HepG2 (cell line): ENCODE results near the gene PACS2. TPM values are rescaled to one million over a fixed set of nuclear protein-coding genes. Genes with fewer than 3 reads are reported as not detected.
A peak's percentile ranks its signal among the peaks of the same experiment; 100 is the strongest.

Experiments
- ATAC-seq: fragments of 200-7000 bp; cut with Tn5 transposase; 3 replicates; pipeline ENCODE4 v1.9.1; 2020; ENCODE audit warnings: mild to moderate bottlenecking, moderate library complexity
- BruUV-seq: library from RNA; stranded (reverse); fragments of 400-500 nt; replicated peaks from 2 replicates; lab custom pipeline; 2021; lab: Mats Ljungman, UMichigan
- CTCF ChIA-PET: fragments of 300-600 bp; formaldehyde crosslinking; extraction: SDS; loops from one replicate; lab custom pipeline; 2021; ENCODE audit warnings: low total read pairs, inconsistent platforms, low intra/inter-chr PET ratio; lab: Yijun Ruan, JAX
- POLR2A ChIA-PET: fragments of 350-600 bp; sonication (Branson Sonifier 250); formaldehyde crosslinking; loops from one replicate; lab custom pipeline; 2020; ENCODE audit warnings: antibody characterized with exemption, inconsistent platforms; lab: Yijun Ruan, JAX
- DNase-seq: peaks from one replicate; pipeline ENCODE4 v3.0.0-alpha.2; 2015; ENCODE audit warnings: low spot score
- FAIRE-seq: peaks from 3 replicates; lab custom pipeline; 2011; peaks lifted over from hg19 to GRCh38; lab: Jason Lieb, UNC
- H2AFZ ChIP-seq: one replicate; pipeline ENCODE4 v1.6.1; 2011; ENCODE audit warnings: low read length, inconsistent platforms
- H3K27ac ChIP-seq: fragments of 300-600 bp; 3 replicates; pipeline ENCODE4 v1.8.0; 2011; ENCODE audit warnings: mixed run types, mild to moderate bottlenecking, mixed read lengths, low read length, inconsistent platforms; ENCODE audit not compliant: insufficient read depth; ENCODE audit errors: extremely low read length
- H3K27me3 ChIP-seq, 2 experiments: fragments of 200-600 bp in 1 of 2; 2 replicates in 1 of 2; 3 replicates in 1 of 2; pipeline versions ENCODE4 v1.6.0 to v1.8.0; 2011; ENCODE audit warnings: low read length in 2 of 2, mild to moderate bottlenecking in 2 of 2, moderate library complexity in 2 of 2, inconsistent platforms in 1 of 2; ENCODE audit not compliant: insufficient read depth in 2 of 2, control insufficient read depth in 1 of 2
- H3K36me3 ChIP-seq, 2 experiments: fragments of 200-600 bp in 1 of 2; replicated peaks in 1 of 2; 2 replicates in 1 of 2; 3 replicates in 1 of 2; pipeline versions ENCODE4 v1.5.1 to v1.8.0; 2011; ENCODE audit warnings: low read length in 2 of 2, inconsistent platforms in 1 of 2; ENCODE audit not compliant: insufficient read depth in 2 of 2, control insufficient read depth in 1 of 2
- H3K4me1 ChIP-seq: 2 replicates; pipeline ENCODE4 v1.5.1; 2012; ENCODE audit warnings: low read length, inconsistent platforms; ENCODE audit not compliant: insufficient read depth
- H3K4me2 ChIP-seq: 2 replicates; pipeline ENCODE4 v1.6.0; 2011; ENCODE audit warnings: low read depth, low read length, inconsistent platforms
- H3K4me3 ChIP-seq, 3 experiments: fragments of 200-600 bp in 1 of 3; sonication (generic), shearing (Covaris generic) in 1 of 3; replicated peaks in 1 of 3; 2 replicates each; pipeline ENCODE4 v1.5.1; 2011 to 2016; ENCODE audit warnings: low read length in 3 of 3, inconsistent platforms in 2 of 3, low read depth in 2 of 3, mild to moderate bottlenecking in 2 of 3, control low read depth in 1 of 3, mixed read lengths in 1 of 3; ENCODE audit not compliant: insufficient read depth in 1 of 3
- H3K79me2 ChIP-seq: one replicate; pipeline ENCODE4 v1.6.1; 2011; ENCODE audit warnings: low read length, inconsistent platforms; ENCODE audit not compliant: insufficient read depth
- H3K9ac ChIP-seq: 2 replicates; pipeline ENCODE4 v1.6.0; 2011; ENCODE audit warnings: mild to moderate bottlenecking, low read depth, low read length, inconsistent platforms; ENCODE audit not compliant: insufficient read depth
- H3K9me3 ChIP-seq: 2 replicates; pipeline ENCODE4 v1.5.1; 2012; ENCODE audit warnings: mild to moderate bottlenecking, low read length
- H4K20me1 ChIP-seq: 2 replicates; pipeline ENCODE4 v1.6.0; 2011; ENCODE audit warnings: inconsistent platforms, mild to moderate bottlenecking, low read length, moderate library complexity; ENCODE audit not compliant: insufficient read depth
- CREM ChIP-seq, 2 experiments: sonication (generic) in 1 of 2; formaldehyde crosslinking in 1 of 2; IDR thresholded peaks; 2 replicates each; pipeline versions ENCODE4 v1.4.0 to v1.6.1; 2016 to 2020; ENCODE audit warnings: antibody characterized with exemption in 1 of 2, mild to moderate bottlenecking in 1 of 2, missing genetic modification reagents in 1 of 2
- FOXC1 ChIP-seq: sonication (generic); formaldehyde crosslinking; IDR thresholded peaks from 2 replicates; pipeline ENCODE4 v1.8.0; 2022; ENCODE audit warnings: mild to moderate bottlenecking, missing genetic modification reagents, borderline replicate concordance
- FOXK2 ChIP-seq: fragments of 450-650 bp; IDR thresholded peaks from 2 replicates; pipeline ENCODE4 v1.6.1; 2016
- GTF2F1 ChIP-seq: fragments of 150-350 bp; IDR thresholded peaks from 2 replicates; pipeline ENCODE4 v1.6.1; 2014; ENCODE audit warnings: low read length
- MAFK ChIP-seq, 2 experiments: IDR thresholded peaks in 1 of 2; conservative IDR thresholded peaks in 1 of 2; 2 replicates each; pipeline ENCODE4 v1.6.1; 2011; ENCODE audit warnings: improper control_type of control experiment in 2 of 2, low read length in 2 of 2
- MAZ ChIP-seq, 2 experiments: sonication (generic) in 1 of 2; formaldehyde crosslinking in 1 of 2; IDR thresholded peaks; 2 replicates each; pipeline versions ENCODE4 v1.5.0 to v1.6.1; 2012 to 2020; ENCODE audit warnings: low read depth in 2 of 2, mild to moderate bottlenecking in 2 of 2, borderline replicate concordance in 1 of 2, improper control_type of control experiment in 1 of 2, low read length in 1 of 2, missing genetic modification reagents in 1 of 2, moderate library complexity in 1 of 2
- NFIB ChIP-seq: sonication (generic); formaldehyde crosslinking; IDR thresholded peaks from 2 replicates; pipeline ENCODE4 v1.9.0; 2021; ENCODE audit warnings: missing genetic modification reagents, mild to moderate bottlenecking, borderline replicate concordance
- RBAK ChIP-seq: sonication (generic); formaldehyde crosslinking; IDR thresholded peaks from 2 replicates; pipeline ENCODE4 v1.5.1; 2020; ENCODE audit warnings: mild to moderate bottlenecking, missing genetic modification reagents
- TBP ChIP-seq: sonication (generic); formaldehyde crosslinking; IDR thresholded peaks from 2 replicates; pipeline ENCODE4 v1.5.0; 2020; ENCODE audit warnings: missing genetic modification reagents
- ZNF17 ChIP-seq: sonication (generic); formaldehyde crosslinking; IDR thresholded peaks from 2 replicates; pipeline ENCODE4 v1.5.0; 2020; ENCODE audit warnings: mild to moderate bottlenecking, missing genetic modification reagents
- ZNF333 ChIP-seq: sonication (generic); formaldehyde crosslinking; IDR thresholded peaks from 2 replicates; pipeline ENCODE4 v1.4.0; 2020; ENCODE audit warnings: mild to moderate bottlenecking, missing genetic modification reagents, borderline replicate concordance
- ZNF576 ChIP-seq: sonication (generic); formaldehyde crosslinking; IDR thresholded peaks from 2 replicates; pipeline ENCODE4 v1.4.0; 2020; ENCODE audit warnings: mild to moderate bottlenecking, missing genetic modification reagents
- ZSCAN9 ChIP-seq: IDR thresholded peaks from 2 replicates; pipeline ENCODE4 v1.6.1; 2016; ENCODE audit warnings: borderline replicate concordance
- WGBS: methylation state at CpG from one replicate; pipeline ENCODE4 v1.1.6; 2017; ENCODE audit warnings: low lambda C conversion rate; 5-methylcytosine and 5-hydroxymethylcytosine counted together
- in situ Hi-C: cut with HindIII; loops from 2 replicates; pipeline ENCODE4 v1.10.0; 2017; ENCODE audit warnings: low pct_unique_long_range_greater_than_20kb; ENCODE audit not compliant: extremely low pct_ligation_motif_present
- intact Hi-C: fragments of 100-400 bp; cut with micrococcal nuclease; formaldehyde crosslinking; loops from one replicate; pipeline ENCODE4 v1.10.0; 2022; ENCODE audit not compliant: unreplicated experiment
- polyA plus RNA-seq, 8 experiments: library from polyadenylated mRNA; depleted of rRNA in 3 of 8; stranded (reverse) in 7 of 8; unstranded in 1 of 8; fragments of >200 nt; fragmentation: Illumina TruSeq in 4 of 8; extraction: Trizol in 4 of 8; gene quantifications; 2 replicates each; pipeline versions ENCODE4 v1.2.1 to v1.2.3, GENCODE V29; 2011 to 2016; ENCODE audit warnings: low read depth in 4 of 8, missing spikeins in 1 of 8, mixed read lengths in 1 of 8; ENCODE audit not compliant: insufficient read depth in 1 of 8
- total RNA-seq, 5 experiments: library from RNA; depleted of rRNA; stranded (reverse); fragments of >200 nt; fragmentation: Illumina TruSeq; extraction: Trizol; gene quantifications; 2 replicates each; pipeline ENCODE4 v1.2.3, GENCODE V29; 2016; ENCODE audit warnings: low read depth in 1 of 5
- TF ChIP-seq, protein P1 (sequence below): sonication (generic); formaldehyde crosslinking; IDR thresholded peaks from 2 replicates; pipeline ENCODE4 v1.4.0; 2020; ENCODE audit warnings: missing genetic modification reagents
- TF ChIP-seq, protein P2 (sequence below): sonication (generic); formaldehyde crosslinking; IDR thresholded peaks from 2 replicates; pipeline ENCODE4 v1.4.0; 2020; ENCODE audit warnings: missing genetic modification reagents
- TF ChIP-seq, protein P3 (sequence below): IDR thresholded peaks from 2 replicates; pipeline ENCODE4 v1.6.1; 2012; ENCODE audit warnings: inconsistent platforms

The PACS2 gene
- total and polyA plus RNA-seq, 2 of the 13 experiments (the other 11 are each of a cell fraction or from before 2014, with no cell fraction given), result 23.6 to 27.6 TPM

GRCh38 chr14:105315941-105316576 lies 1.5 kb downstream of the PACS2 start:
- FAIRE-seq, result no peak
- in situ Hi-C loops (no loop called here), intact Hi-C loops (loop anchor here (2.0 to 10.0 kb wide), 2 partner anchors 37 to 179 kb away; partner anchors contain the start of gene TEDC1)
- H3K4me1 ChIP-seq, result peaks cover 24% of the 10 kb centered on the region
- peak overlapping the region; percentile 64; the same call in 1 of the 2 replicates for H3K9ac ChIP-seq
- DNase-seq, result no peak
- no peaks in the 10 kb centered on the region for H3K27me3 ChIP-seq
- no peak overlapping the region for H3K27ac ChIP-seq
- WGBS, result 35% methylated on average over 6 of the region's 15 CpGs
- POLR2A ChIA-PET, result interaction anchor here (2.0 kb wide), 1 partner anchor 15 kb away, joined by 7 read pairs; the partner anchor contains the start of gene BRF1
- CTCF ChIA-PET, result no interaction called here
- TSS peak; percentile 25 for BruUV-seq
- H3K4me3 ChIP-seq, result peak overlapping the region; percentile 55 to 94 (median 87)
- H3K36me3 ChIP-seq, result no peaks in the 10 kb centered on the region
- no peak overlapping the region for H2AFZ ChIP-seq
- H3K9me3 ChIP-seq, result no peaks in the 10 kb centered on the region
- H3K4me2 ChIP-seq, result peak overlapping the region; percentile 95
- peak; percentile 24 for ATAC-seq
- H4K20me1 ChIP-seq, result peaks cover 4% of the 10 kb centered on the region; the same call in 1 of the 2 replicates
- peaks cover 33% of the 10 kb centered on the region for H3K79me2 ChIP-seq
- TF ChIP-seq, protein P1, sequence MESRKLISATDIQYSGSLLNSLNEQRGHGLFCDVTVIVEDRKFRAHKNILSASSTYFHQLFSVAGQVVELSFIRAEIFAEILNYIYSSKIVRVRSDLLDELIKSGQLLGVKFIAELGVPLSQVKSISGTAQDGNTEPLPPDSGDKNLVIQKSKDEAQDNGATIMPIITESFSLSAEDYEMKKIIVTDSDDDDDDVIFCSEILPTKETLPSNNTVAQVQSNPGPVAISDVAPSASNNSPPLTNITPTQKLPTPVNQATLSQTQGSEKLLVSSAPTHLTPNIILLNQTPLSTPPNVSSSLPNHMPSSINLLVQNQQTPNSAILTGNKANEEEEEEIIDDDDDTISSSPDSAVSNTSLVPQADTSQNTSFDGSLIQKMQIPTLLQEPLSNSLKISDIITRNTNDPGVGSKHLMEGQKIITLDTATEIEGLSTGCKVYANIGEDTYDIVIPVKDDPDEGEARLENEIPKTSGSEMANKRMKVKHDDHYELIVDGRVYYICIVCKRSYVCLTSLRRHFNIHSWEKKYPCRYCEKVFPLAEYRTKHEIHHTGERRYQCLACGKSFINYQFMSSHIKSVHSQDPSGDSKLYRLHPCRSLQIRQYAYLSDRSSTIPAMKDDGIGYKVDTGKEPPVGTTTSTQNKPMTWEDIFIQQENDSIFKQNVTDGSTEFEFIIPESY (CRISPR knock-in tag), result peak; percentile 67
- TF ChIP-seq NFIB (CRISPR knock-in tag) (no peak), ZSCAN9 (CRISPR knock-in tag) (no peak), MAZ (IDR thresholded peaks at IDR 0.05; ENCODE audit: borderline replicate concordance, low read depth, low read length) (no peak), MAZ (CRISPR knock-in tag; IDR thresholded peaks at IDR 0.05; ENCODE audit: low read depth) (no peak), RBAK (CRISPR knock-in tag) (no peak), MAFK (conservative IDR thresholded peaks at IDR 0.05 in 1 of 2, IDR thresholded peaks at IDR 0.05 in 1 of 2; ENCODE audit: low read length in 2 of 2) (peak; percentile 12 to 49; a peak in 1 of 4 replicates), ZNF576 (CRISPR knock-in tag) (no peak), TBP (no peak), FOXK2 (no peak), GTF2F1 (no peak), ZNF17 (CRISPR knock-in tag) (no peak), CREM (IDR thresholded peaks at IDR 0.05) (no peak), CREM (CRISPR knock-in tag; IDR thresholded peaks at IDR 0.05) (no peak), ZNF333 (no peak), FOXC1 (CRISPR knock-in tag) (no peak)
- TF ChIP-seq, protein P2, sequence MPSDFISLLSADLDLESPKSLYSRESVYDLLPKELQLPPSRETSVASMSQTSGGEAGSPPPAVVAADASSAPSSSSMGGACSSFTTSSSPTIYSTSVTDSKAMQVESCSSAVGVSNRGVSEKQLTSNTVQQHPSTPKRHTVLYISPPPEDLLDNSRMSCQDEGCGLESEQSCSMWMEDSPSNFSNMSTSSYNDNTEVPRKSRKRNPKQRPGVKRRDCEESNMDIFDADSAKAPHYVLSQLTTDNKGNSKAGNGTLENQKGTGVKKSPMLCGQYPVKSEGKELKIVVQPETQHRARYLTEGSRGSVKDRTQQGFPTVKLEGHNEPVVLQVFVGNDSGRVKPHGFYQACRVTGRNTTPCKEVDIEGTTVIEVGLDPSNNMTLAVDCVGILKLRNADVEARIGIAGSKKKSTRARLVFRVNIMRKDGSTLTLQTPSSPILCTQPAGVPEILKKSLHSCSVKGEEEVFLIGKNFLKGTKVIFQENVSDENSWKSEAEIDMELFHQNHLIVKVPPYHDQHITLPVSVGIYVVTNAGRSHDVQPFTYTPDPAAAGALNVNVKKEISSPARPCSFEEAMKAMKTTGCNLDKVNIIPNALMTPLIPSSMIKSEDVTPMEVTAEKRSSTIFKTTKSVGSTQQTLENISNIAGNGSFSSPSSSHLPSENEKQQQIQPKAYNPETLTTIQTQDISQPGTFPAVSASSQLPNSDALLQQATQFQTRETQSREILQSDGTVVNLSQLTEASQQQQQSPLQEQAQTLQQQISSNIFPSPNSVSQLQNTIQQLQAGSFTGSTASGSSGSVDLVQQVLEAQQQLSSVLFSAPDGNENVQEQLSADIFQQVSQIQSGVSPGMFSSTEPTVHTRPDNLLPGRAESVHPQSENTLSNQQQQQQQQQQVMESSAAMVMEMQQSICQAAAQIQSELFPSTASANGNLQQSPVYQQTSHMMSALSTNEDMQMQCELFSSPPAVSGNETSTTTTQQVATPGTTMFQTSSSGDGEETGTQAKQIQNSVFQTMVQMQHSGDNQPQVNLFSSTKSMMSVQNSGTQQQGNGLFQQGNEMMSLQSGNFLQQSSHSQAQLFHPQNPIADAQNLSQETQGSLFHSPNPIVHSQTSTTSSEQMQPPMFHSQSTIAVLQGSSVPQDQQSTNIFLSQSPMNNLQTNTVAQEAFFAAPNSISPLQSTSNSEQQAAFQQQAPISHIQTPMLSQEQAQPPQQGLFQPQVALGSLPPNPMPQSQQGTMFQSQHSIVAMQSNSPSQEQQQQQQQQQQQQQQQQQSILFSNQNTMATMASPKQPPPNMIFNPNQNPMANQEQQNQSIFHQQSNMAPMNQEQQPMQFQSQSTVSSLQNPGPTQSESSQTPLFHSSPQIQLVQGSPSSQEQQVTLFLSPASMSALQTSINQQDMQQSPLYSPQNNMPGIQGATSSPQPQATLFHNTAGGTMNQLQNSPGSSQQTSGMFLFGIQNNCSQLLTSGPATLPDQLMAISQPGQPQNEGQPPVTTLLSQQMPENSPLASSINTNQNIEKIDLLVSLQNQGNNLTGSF (CRISPR knock-in tag), result no peak
- TF ChIP-seq, protein P3, sequence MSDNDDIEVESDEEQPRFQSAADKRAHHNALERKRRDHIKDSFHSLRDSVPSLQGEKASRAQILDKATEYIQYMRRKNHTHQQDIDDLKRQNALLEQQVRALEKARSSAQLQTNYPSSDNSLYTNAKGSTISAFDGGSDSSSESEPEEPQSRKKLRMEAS, result 0 out of 2 replicates have a peak, but pooled peaks have one; percentile 11
